Activated T-cell treated with anti-CD3 and anti-CD28 coated beads, Interleukin-2, amount 50 U/mL, for 4 hours (primary cell): ENCODE measurements around the gene PHYHIPL. TPM values are rescaled to one million over a fixed set of nuclear protein-coding genes. Genes with fewer than 3 reads are reported as not detected.
A peak's percentile ranks its signal among the peaks of the same experiment; 100 is the strongest.

Experiments
- ATAC-seq, 2 donors: fragments of 200-7000 bp; cut with Tn5 transposase; one replicate each; pipeline ENCODE4 v1.10.0; 2021
- DNase-seq: peaks from one replicate; pipeline ENCODE4 v3.0.0-alpha.2; 2020
- H3K27me3 Mint-ChIP-seq: one replicate; pipeline ENCODE4 v1.8.0; 2021; ENCODE audit warnings: low read depth, mixed read lengths
- H3K36me3 Mint-ChIP-seq: one replicate; pipeline ENCODE4 v1.8.0; 2022; ENCODE audit warnings: mixed read lengths; ENCODE audit not compliant: insufficient read depth
- H3K4me1 Mint-ChIP-seq: one replicate; pipeline ENCODE4 v1.8.0; 2021; ENCODE audit warnings: low read depth, mixed read lengths
- H3K4me3 Mint-ChIP-seq: one replicate; pipeline ENCODE4 v1.8.0; 2021; ENCODE audit warnings: mild to moderate bottlenecking, moderate library complexity, mixed read lengths
- H3K9me3 Mint-ChIP-seq: one replicate; pipeline ENCODE4 v1.8.0; 2021; ENCODE audit warnings: mixed read lengths
- total RNA-seq, 3 donors: library from RNA; stranded (reverse); gene quantifications; one replicate each; pipeline ENCODE4 v1.2.1, GENCODE V29; 2021

Gene PHYHIPL
- not detected for total RNA-seq

- peaks cover 4% of the 10 kb centered on the region for H3K9me3 Mint-ChIP-seq
- peaks cover 17% of the 10 kb centered on the region for H3K27me3 Mint-ChIP-seq
Measured at GRCh38 chr10:59176241-59177030, at the start of gene PHYHIPL. Gene PHYHIPL, plus strand, starts transcription at chr10:59176643. Its CDS starts 211 bp downstream, at chr10:59176854.

GRCh38 chr10:59126991-59127390 lies 49.5 kb upstream of the PHYHIPL start:
- DNase-seq (no peak), ATAC-seq (no peak)
- Mint-ChIP-seq H3K9me3 (peaks cover 3% of the 10 kb centered on the region), H3K4me3 (no peak overlapping the region), H3K36me3 (no peaks in the 10 kb centered on the region), H3K4me1 (no peaks in the 10 kb centered on the region), H3K27me3 (no peaks in the 10 kb centered on the region)

More at GRCh38 chr10:59176241-59177030, at the start of gene PHYHIPL:
- no peaks in the 10 kb centered on the region for H3K4me1 Mint-ChIP-seq
- peak in 1 of 2 donors; percentile 14 for ATAC-seq
- H3K4me3 Mint-ChIP-seq = no peak within 1 kb of the TSS
- no peak for DNase-seq
- H3K36me3 Mint-ChIP-seq = no peaks in the 10 kb centered on the region

- Mint-ChIP-seq H3K4me1 (no peaks in the 10 kb centered on the region), H3K4me3 (no peak overlapping the region), H3K36me3 (no peaks in the 10 kb centered on the region), H3K27me3 (no peaks in the 10 kb centered on the region), H3K9me3 (peaks cover 3% of the 10 kb centered on the region)
- DNase-seq = no peak
- no peak for ATAC-seq
Measured at GRCh38 chr10:59127991-59128390, 48.5 kb upstream of the PHYHIPL start.

GRCh38 chr10:59129867-59130266 lies 46.6 kb upstream of the PHYHIPL start:
- DNase-seq (no peak), ATAC-seq (no peak)
- Mint-ChIP-seq H3K4me1 (no peaks in the 10 kb centered on the region), H3K4me3 (no peak overlapping the region), H3K27me3 (no peaks in the 10 kb centered on the region), H3K36me3 (no peaks in the 10 kb centered on the region), H3K9me3 (peaks cover 3% of the 10 kb centered on the region)

- no peaks in the 10 kb centered on the region for H3K27me3 Mint-ChIP-seq
- H3K4me1 Mint-ChIP-seq = no peaks in the 10 kb centered on the region
- peaks cover 3% of the 10 kb centered on the region for H3K9me3 Mint-ChIP-seq
- no peaks in the 10 kb centered on the region for H3K36me3 Mint-ChIP-seq
- DNase-seq (no peak), ATAC-seq (no peak)
- no peak overlapping the region for H3K4me3 Mint-ChIP-seq
Measured at GRCh38 chr10:59131666-59132065, 44.8 kb upstream of the PHYHIPL start.

- H3K4me3 Mint-ChIP-seq = no peak overlapping the region
- ATAC-seq (no peak), DNase-seq (no peak)
- no peaks in the 10 kb centered on the region for H3K36me3 Mint-ChIP-seq
- H3K4me1 Mint-ChIP-seq = no peaks in the 10 kb centered on the region
- no peaks in the 10 kb centered on the region for H3K9me3 Mint-ChIP-seq
- no peaks in the 10 kb centered on the region for H3K27me3 Mint-ChIP-seq
Measured at GRCh38 chr10:59133841-59134593, 42.4 kb upstream of the PHYHIPL start.

GRCh38 chr10:59134785-59135184 lies 41.7 kb upstream of the PHYHIPL start:
- H3K27me3 Mint-ChIP-seq = no peaks in the 10 kb centered on the region
- DNase-seq (no peak), ATAC-seq (no peak)
- H3K36me3 Mint-ChIP-seq = no peaks in the 10 kb centered on the region
- no peak overlapping the region for H3K4me3 Mint-ChIP-seq
- no peaks in the 10 kb centered on the region for H3K4me1 Mint-ChIP-seq
- H3K9me3 Mint-ChIP-seq = no peaks in the 10 kb centered on the region

GRCh38 chr10:59135275-59135674 lies 41.2 kb upstream of the PHYHIPL start:
- no peaks in the 10 kb centered on the region for H3K27me3 Mint-ChIP-seq
- H3K9me3 Mint-ChIP-seq = no peaks in the 10 kb centered on the region
- ATAC-seq (no peak), DNase-seq (no peak)
- H3K4me3 Mint-ChIP-seq = no peak overlapping the region
- H3K4me1 Mint-ChIP-seq = no peaks in the 10 kb centered on the region
- H3K36me3 Mint-ChIP-seq = no peaks in the 10 kb centered on the region

- no peak for DNase-seq
- H3K4me3 Mint-ChIP-seq = no peak overlapping the region
- no peaks in the 10 kb centered on the region for H3K27me3 Mint-ChIP-seq
- no peak for ATAC-seq
- no peaks in the 10 kb centered on the region for H3K4me1 Mint-ChIP-seq
- no peaks in the 10 kb centered on the region for H3K36me3 Mint-ChIP-seq
- peaks cover 5% of the 10 kb centered on the region for H3K9me3 Mint-ChIP-seq
Measured at GRCh38 chr10:59138052-59138451, 38.4 kb upstream of the PHYHIPL start.

- no peaks in the 10 kb centered on the region for H3K27me3 Mint-ChIP-seq
- no peak overlapping the region for H3K4me3 Mint-ChIP-seq
- DNase-seq (no peak), ATAC-seq (no peak)
- no peaks in the 10 kb centered on the region for H3K36me3 Mint-ChIP-seq
- H3K9me3 Mint-ChIP-seq = peaks cover 5% of the 10 kb centered on the region
- H3K4me1 Mint-ChIP-seq = no peaks in the 10 kb centered on the region
Measured at GRCh38 chr10:59143544-59143943, 32.9 kb upstream of the PHYHIPL start.

GRCh38 chr10:59148701-59149100 lies 27.7 kb upstream of the PHYHIPL start:
- Mint-ChIP-seq H3K27me3 (no peaks in the 10 kb centered on the region), H3K9me3 (no peaks in the 10 kb centered on the region), H3K4me3 (no peak overlapping the region), H3K36me3 (no peaks in the 10 kb centered on the region), H3K4me1 (no peaks in the 10 kb centered on the region)
- DNase-seq = no peak
- no peak for ATAC-seq

GRCh38 chr10:59155556-59155955 lies 20.9 kb upstream of the PHYHIPL start:
- Mint-ChIP-seq H3K9me3 (peaks cover 7% of the 10 kb centered on the region), H3K36me3 (no peaks in the 10 kb centered on the region), H3K27me3 (no peaks in the 10 kb centered on the region), H3K4me1 (no peaks in the 10 kb centered on the region), H3K4me3 (no peak overlapping the region)
- DNase-seq (no peak), ATAC-seq (no peak)

- Mint-ChIP-seq H3K9me3 (peaks cover 8% of the 10 kb centered on the region), H3K4me3 (no peak overlapping the region), H3K4me1 (no peaks in the 10 kb centered on the region), H3K36me3 (no peaks in the 10 kb centered on the region), H3K27me3 (no peaks in the 10 kb centered on the region)
- DNase-seq (no peak), ATAC-seq (no peak)
Measured at GRCh38 chr10:59167512-59167911, 8.9 kb upstream of the PHYHIPL start.

- no peaks in the 10 kb centered on the region for H3K36me3 Mint-ChIP-seq
- peaks cover 12% of the 10 kb centered on the region for H3K9me3 Mint-ChIP-seq
- no peak overlapping the region for H3K4me3 Mint-ChIP-seq
- peaks cover 11% of the 10 kb centered on the region for H3K27me3 Mint-ChIP-seq
- ATAC-seq = no peak
- DNase-seq = no peak
- H3K4me1 Mint-ChIP-seq = no peaks in the 10 kb centered on the region
Measured at GRCh38 chr10:59172567-59172966, 3.9 kb upstream of the PHYHIPL start.

GRCh38 chr10:59173414-59173813 lies 3.0 kb upstream of the PHYHIPL start:
- H3K4me1 Mint-ChIP-seq = no peaks in the 10 kb centered on the region
- peaks cover 4% of the 10 kb centered on the region for H3K9me3 Mint-ChIP-seq
- no peak for DNase-seq
- no peaks in the 10 kb centered on the region for H3K36me3 Mint-ChIP-seq
- H3K4me3 Mint-ChIP-seq = no peak overlapping the region
- H3K27me3 Mint-ChIP-seq = peaks cover 14% of the 10 kb centered on the region
- ATAC-seq = no peak
